A549 (cell line): ENCODE results near the gene SKOR1. TPM values are rescaled to one million over a fixed set of nuclear protein-coding genes. Genes with fewer than 3 reads are reported as not detected.

ENCODE experiments used
- ATAC-seq, 2 experiments: fragments of 200-7000 bp in 1 of 2; fragments of >200 bp in 1 of 2; cut with Nextera tagmentation in 1 of 2; cut with Tn5 transposase in 1 of 2; 3 replicates each; pipeline versions ENCODE4 v1.8.0 to v1.9.1; 2018 to 2020; ENCODE audit warnings: mild to moderate bottlenecking in 1 of 2, moderate library complexity in 1 of 2
- CTCF ChIA-PET: fragments of 300-600 bp; sonication (Branson Sonifier 250); formaldehyde crosslinking; extraction: SDS; loops from one replicate; lab custom pipeline; 2021; ENCODE audit warnings: antibody characterized with exemption, inconsistent platforms; lab: Yijun Ruan, JAX
- POLR2A ChIA-PET: fragments of 350-600 bp; formaldehyde crosslinking; extraction: SDS; loops from one replicate; lab custom pipeline; 2021; ENCODE audit warnings: antibody characterized with exemption, inconsistent platforms; lab: Yijun Ruan, JAX
- DNase-seq, 2 experiments: peaks; one replicate each; pipeline versions ENCODE4 v3.0.0 to v3.0.0-alpha.2; 2011 to 2016; ENCODE audit warnings: low read depth in 1 of 2, low spot score in 1 of 2
- FAIRE-seq: peaks from 2 replicates; lab custom pipeline; 2011; peaks lifted over from hg19 to GRCh38; lab: Jason Lieb, UNC
- H3K27ac ChIP-seq, 2 experiments: fragments of >200 bp; sonication (Bioruptor Twin); formaldehyde crosslinking; 3 replicates each; pipeline ENCODE4 v1.5.1; 2016 to 2017
- H3K4me1 ChIP-seq: fragments of >200 bp; sonication (Bioruptor Twin); formaldehyde crosslinking; 3 replicates; pipeline ENCODE4 v1.6.1; 2016
- H3K4me2 ChIP-seq: fragments of >200 bp; sonication (Bioruptor Twin); formaldehyde crosslinking; 3 replicates; pipeline ENCODE4 v1.6.1; 2016
- H3K4me3 ChIP-seq: fragments of >200 bp; sonication (Bioruptor Twin); formaldehyde crosslinking; 3 replicates; pipeline ENCODE4 v1.5.1; 2016
- H3K9me3 ChIP-seq: fragments of >200 bp; sonication (Bioruptor Twin); formaldehyde crosslinking; 3 replicates; pipeline ENCODE4 v1.6.1; 2016
- CEBPB ChIP-seq, 2 experiments: fragments of >200 bp in 1 of 2; sonication (Bioruptor Twin) in 1 of 2; formaldehyde crosslinking in 1 of 2; IDR thresholded peaks; 2 replicates each; pipeline ENCODE4 v1.6.1; 2012 to 2016
- ESRRA ChIP-seq: fragments of 150-350 bp; IDR thresholded peaks from 2 replicates; pipeline ENCODE4 v1.6.1; 2014; ENCODE audit warnings: mild to moderate bottlenecking, low read length, borderline replicate concordance
- HEYL ChIP-seq: fragments of 250-450 bp; sonication (Bioruptor Pico); IDR thresholded peaks from 2 replicates; pipeline ENCODE4 v1.8.0; 2021; ENCODE audit warnings: mild to moderate bottlenecking, moderate library complexity
- HOXB5 ChIP-seq: fragments of 250-450 bp; sonication (Bioruptor Pico); IDR thresholded peaks from 2 replicates; pipeline ENCODE4 v1.5.0; 2020; ENCODE audit warnings: mild to moderate bottlenecking, moderate library complexity
- JUNB ChIP-seq: fragments of >200 bp; sonication (Bioruptor Twin); formaldehyde crosslinking; IDR thresholded peaks from 2 replicates; pipeline ENCODE4 v1.6.1; 2016
- MAFK ChIP-seq: fragments of 450-650 bp; IDR thresholded peaks from 2 replicates; pipeline ENCODE4 v1.6.1; 2014; ENCODE audit not compliant: partially characterized antibody
- MAZ ChIP-seq: fragments of 150-350 bp; IDR thresholded peaks from 2 replicates; pipeline ENCODE4 v1.6.1; 2014; ENCODE audit warnings: antibody characterized with exemption, low read depth, low read length, borderline replicate concordance
- MYC ChIP-seq: IDR thresholded peaks from 2 replicates; pipeline ENCODE4 v1.6.1; 2012; ENCODE audit warnings: mild to moderate bottlenecking, inconsistent platforms, low read length, improper control_type of control experiment, borderline replicate concordance
- NR3C1 ChIP-seq: fragments of >200 bp; sonication (Bioruptor Twin); formaldehyde crosslinking; IDR thresholded peaks from 3 replicates; pipeline ENCODE4 v1.6.1; 2017
- POLR2A ChIP-seq: IDR thresholded peaks from 2 replicates; pipeline ENCODE4 v1.6.1; 2012; ENCODE audit warnings: mild to moderate bottlenecking, low read length
- RFX5 ChIP-seq: fragments of 450-650 bp; IDR thresholded peaks from 2 replicates; pipeline ENCODE4 v1.7.1; 2014; ENCODE audit warnings: antibody characterized with exemption, mild to moderate bottlenecking, moderate library complexity
- RNF2 ChIP-seq: fragments of 200-600 bp; sonication (generic); IDR thresholded peaks from 2 replicates; pipeline ENCODE4 v1.6.1; 2016; ENCODE audit warnings: low read depth, mild to moderate bottlenecking, antibody characterized with exemption, moderate library complexity, borderline replicate concordance
- SMC3 ChIP-seq: fragments of >200 bp; sonication (Bioruptor Twin); formaldehyde crosslinking; IDR thresholded peaks from 3 replicates; pipeline ENCODE4 v1.6.1; 2018; ENCODE audit warnings: inconsistent platforms
- TFCP2L1 ChIP-seq: fragments of 250-450 bp; sonication (Bioruptor Pico); IDR thresholded peaks from 2 replicates; pipeline ENCODE4 v1.5.0; 2021; ENCODE audit warnings: mild to moderate bottlenecking
- ZNF302 ChIP-seq: fragments of 250-450 bp; sonication (Bioruptor Pico); IDR thresholded peaks from 2 replicates; pipeline ENCODE4 v1.9.0; 2021; ENCODE audit warnings: inconsistent platforms, mild to moderate bottlenecking, moderate library complexity
- ZSCAN20 ChIP-seq: fragments of 250-450 bp; sonication (Bioruptor Pico); IDR thresholded peaks from 2 replicates; pipeline ENCODE4 v1.8.0; 2022; ENCODE audit warnings: mild to moderate bottlenecking, moderate library complexity
- WGBS: methylation state at CpG from one replicate; pipeline ENCODE4 v1.1.6; 2017; ENCODE audit errors: missing lambda C conversion rate; 5-methylcytosine and 5-hydroxymethylcytosine counted together
- polyA plus RNA-seq, 4 experiments: library from polyadenylated mRNA; depleted of rRNA in 3 of 4; stranded (reverse); fragments of >200 nt; fragmentation: RNase III in 1 of 4; extraction: RNeasy Plus Mini Kit Qiagen cat#74134 plus additional on column Dnase treatment in 1 of 4; gene quantifications; 2 replicates in 3 of 4; 3 replicates in 1 of 4; pipeline ENCODE4 v1.2.3, GENCODE V29; 2011 to 2017
- TF ChIP-seq, protein P1 (sequence below): fragments of 250-450 bp; sonication (Bioruptor Pico); IDR thresholded peaks from 2 replicates; pipeline ENCODE4 v1.5.0; 2021; ENCODE audit warnings: mild to moderate bottlenecking, moderate library complexity, borderline replicate concordance
- TF ChIP-seq, protein P2 (sequence below): fragments of >200 bp; sonication (Bioruptor Twin); formaldehyde crosslinking; IDR thresholded peaks from 3 replicates; pipeline ENCODE4 v1.6.1; 2016
- TF ChIP-seq, protein P3 (sequence below): fragments of 450-650 bp; IDR thresholded peaks from 2 replicates; pipeline ENCODE4 v1.6.1; 2014; ENCODE audit warnings: antibody characterized with exemption
- TF ChIP-seq, protein P4 (sequence below): fragments of 200-600 bp; sonication (generic); IDR thresholded peaks from 2 replicates; pipeline ENCODE4 v1.6.1; 2016; ENCODE audit warnings: antibody characterized with exemption, mild to moderate bottlenecking, moderate library complexity
- TF ChIP-seq, protein P5 (sequence below): IDR thresholded peaks from 2 replicates; pipeline ENCODE4 v1.6.1; 2012; ENCODE audit warnings: low read depth, borderline replicate concordance

The SKOR1 gene
- polyA plus RNA-seq, 2 of the 4 experiments (the other 2 are of a cell fraction): 0.03 to 0.05 TPM

DNA sequence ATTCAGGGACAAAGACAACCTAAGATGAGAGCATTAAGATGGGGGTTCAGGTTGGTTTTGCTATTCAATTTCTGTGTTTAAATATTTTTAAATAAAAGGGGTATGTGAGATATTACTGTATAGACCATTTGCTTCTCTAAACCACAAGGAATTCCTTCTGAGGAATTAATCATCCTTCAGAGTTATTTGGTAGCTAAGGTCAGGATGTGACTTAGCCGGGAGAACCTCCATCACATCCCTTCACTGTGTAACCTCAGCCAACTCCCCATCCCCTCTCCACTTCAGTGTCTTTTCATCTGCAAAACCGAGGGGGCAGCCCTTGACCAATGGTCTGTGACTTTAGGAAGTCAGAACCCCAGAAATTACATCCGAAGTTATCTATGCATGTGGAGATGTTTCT lies 48.7 kb upstream of the SKOR1 start:
- Histone ChIP-seq H3K27ac (no peak overlapping the region), H3K4me1 (no peaks in the 10 kb centered on the region), H3K4me3 (no peak overlapping the region), H3K4me2 (no peak overlapping the region), H3K9me3 (no peaks in the 10 kb centered on the region)
- TF ChIP-seq MAZ: no peak
- ChIA-PET CTCF (no interaction called here), POLR2A (no interaction called here)
- peak; percentile 39 for FAIRE-seq
- no peak for ATAC-seq
- DNase-seq: no peak
- WGBS: 56% methylated on average over 3 of the region's 3 CpGs

DNA sequence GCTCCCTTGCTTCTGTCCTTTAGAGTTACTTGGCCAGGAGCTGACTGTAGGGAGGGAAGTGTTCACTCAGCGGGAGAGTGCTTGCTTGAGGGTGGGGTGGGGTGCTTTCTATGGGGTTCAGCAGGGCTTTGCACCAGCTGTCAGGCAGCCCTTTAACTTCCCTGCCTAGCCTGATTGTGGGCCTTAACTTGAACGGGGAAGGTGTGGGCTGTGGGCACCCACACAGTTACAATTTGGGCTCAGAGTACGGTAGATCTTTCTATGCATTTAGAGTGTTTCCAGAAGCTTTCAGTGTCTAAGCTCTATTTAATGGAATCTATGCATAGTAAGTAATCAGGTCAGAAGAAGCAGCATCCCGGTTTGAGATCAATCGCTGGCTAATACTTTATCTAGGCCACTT lies 48.2 kb upstream of the SKOR1 start:
- FAIRE-seq: no peak

More for the DNA sequence above, 48.2 kb upstream of the SKOR1 start:
- DNase-seq: no peak
- TF ChIP-seq ZNF302 (CRISPR knock-in tag) (no peak), NR3C1 (no peak), HEYL (CRISPR knock-in tag) (no peak), CEBPB (IDR thresholded peaks at IDR 0.05) (no peak), MYC (no peak), ZSCAN20 (no peak), POLR2A (no peak), HOXB5 (CRISPR knock-in tag) (no peak), SMC3 (no peak), RFX5 (no peak), TFCP2L1 (no peak), ESRRA (no peak), MAFK (no peak), JUNB (no peak), RNF2 (no peak)
- TF ChIP-seq, protein P1, sequence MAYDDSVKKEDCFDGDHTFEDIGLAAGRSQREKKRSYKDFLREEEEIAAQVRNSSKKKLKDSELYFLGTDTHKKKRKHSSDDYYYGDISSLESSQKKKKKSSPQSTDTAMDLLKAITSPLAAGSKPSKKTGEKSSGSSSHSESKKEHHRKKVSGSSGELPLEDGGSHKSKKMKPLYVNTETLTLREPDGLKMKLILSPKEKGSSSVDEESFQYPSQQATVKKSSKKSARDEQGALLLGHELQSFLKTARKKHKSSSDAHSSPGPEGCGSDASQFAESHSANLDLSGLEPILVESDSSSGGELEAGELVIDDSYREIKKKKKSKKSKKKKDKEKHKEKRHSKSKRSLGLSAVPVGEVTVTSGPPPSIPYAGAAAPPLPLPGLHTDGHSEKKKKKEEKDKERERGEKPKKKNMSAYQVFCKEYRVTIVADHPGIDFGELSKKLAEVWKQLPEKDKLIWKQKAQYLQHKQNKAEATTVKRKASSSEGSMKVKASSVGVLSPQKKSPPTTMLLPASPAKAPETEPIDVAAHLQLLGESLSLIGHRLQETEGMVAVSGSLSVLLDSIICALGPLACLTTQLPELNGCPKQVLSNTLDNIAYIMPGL (CRISPR knock-in tag): no peak
- TF ChIP-seq, protein P2, sequence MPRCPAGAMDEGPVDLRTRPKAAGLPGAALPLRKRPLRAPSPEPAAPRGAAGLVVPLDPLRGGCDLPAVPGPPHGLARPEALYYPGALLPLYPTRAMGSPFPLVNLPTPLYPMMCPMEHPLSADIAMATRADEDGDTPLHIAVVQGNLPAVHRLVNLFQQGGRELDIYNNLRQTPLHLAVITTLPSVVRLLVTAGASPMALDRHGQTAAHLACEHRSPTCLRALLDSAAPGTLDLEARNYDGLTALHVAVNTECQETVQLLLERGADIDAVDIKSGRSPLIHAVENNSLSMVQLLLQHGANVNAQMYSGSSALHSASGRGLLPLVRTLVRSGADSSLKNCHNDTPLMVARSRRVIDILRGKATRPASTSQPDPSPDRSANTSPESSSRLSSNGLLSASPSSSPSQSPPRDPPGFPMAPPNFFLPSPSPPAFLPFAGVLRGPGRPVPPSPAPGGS: no peak
- TF ChIP-seq, protein P3, sequence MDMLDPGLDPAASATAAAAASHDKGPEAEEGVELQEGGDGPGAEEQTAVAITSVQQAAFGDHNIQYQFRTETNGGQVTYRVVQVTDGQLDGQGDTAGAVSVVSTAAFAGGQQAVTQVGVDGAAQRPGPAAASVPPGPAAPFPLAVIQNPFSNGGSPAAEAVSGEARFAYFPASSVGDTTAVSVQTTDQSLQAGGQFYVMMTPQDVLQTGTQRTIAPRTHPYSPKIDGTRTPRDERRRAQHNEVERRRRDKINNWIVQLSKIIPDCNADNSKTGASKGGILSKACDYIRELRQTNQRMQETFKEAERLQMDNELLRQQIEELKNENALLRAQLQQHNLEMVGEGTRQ: no peak
- TF ChIP-seq, protein P4, sequence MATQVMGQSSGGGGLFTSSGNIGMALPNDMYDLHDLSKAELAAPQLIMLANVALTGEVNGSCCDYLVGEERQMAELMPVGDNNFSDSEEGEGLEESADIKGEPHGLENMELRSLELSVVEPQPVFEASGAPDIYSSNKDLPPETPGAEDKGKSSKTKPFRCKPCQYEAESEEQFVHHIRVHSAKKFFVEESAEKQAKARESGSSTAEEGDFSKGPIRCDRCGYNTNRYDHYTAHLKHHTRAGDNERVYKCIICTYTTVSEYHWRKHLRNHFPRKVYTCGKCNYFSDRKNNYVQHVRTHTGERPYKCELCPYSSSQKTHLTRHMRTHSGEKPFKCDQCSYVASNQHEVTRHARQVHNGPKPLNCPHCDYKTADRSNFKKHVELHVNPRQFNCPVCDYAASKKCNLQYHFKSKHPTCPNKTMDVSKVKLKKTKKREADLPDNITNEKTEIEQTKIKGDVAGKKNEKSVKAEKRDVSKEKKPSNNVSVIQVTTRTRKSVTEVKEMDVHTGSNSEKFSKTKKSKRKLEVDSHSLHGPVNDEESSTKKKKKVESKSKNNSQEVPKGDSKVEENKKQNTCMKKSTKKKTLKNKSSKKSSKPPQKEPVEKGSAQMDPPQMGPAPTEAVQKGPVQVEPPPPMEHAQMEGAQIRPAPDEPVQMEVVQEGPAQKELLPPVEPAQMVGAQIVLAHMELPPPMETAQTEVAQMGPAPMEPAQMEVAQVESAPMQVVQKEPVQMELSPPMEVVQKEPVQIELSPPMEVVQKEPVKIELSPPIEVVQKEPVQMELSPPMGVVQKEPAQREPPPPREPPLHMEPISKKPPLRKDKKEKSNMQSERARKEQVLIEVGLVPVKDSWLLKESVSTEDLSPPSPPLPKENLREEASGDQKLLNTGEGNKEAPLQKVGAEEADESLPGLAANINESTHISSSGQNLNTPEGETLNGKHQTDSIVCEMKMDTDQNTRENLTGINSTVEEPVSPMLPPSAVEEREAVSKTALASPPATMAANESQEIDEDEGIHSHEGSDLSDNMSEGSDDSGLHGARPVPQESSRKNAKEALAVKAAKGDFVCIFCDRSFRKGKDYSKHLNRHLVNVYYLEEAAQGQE: no peak
- TF ChIP-seq, protein P5, sequence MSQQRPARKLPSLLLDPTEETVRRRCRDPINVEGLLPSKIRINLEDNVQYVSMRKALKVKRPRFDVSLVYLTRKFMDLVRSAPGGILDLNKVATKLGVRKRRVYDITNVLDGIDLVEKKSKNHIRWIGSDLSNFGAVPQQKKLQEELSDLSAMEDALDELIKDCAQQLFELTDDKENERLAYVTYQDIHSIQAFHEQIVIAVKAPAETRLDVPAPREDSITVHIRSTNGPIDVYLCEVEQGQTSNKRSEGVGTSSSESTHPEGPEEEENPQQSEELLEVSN: no peak
- no peak overlapping the region for H3K4me3 ChIP-seq
- CTCF ChIA-PET: no interaction called here
- H3K9me3 ChIP-seq: no peaks in the 10 kb centered on the region
- WGBS: 82% methylated on average over 5 of the region's 5 CpGs
- no peak overlapping the region for H3K4me2 ChIP-seq
- H3K4me1 ChIP-seq: no peaks in the 10 kb centered on the region
- no peak overlapping the region for H3K27ac ChIP-seq
- POLR2A ChIA-PET: no interaction called here
- no peak for ATAC-seq
